Measurements from ENCODE around the gene ERI3.

- TF ChIP-seq POLR2AphosphoS5 (IDR thresholded peaks at IDR 0.05; ENCODE audit: low read length), result no peak
- no peak for TF ChIP-seq SP1 (IDR thresholded peaks at IDR 0.05; ENCODE audit: low read depth, low read length)
- no peak for TF ChIP-seq CEBPZ (IDR thresholded peaks at IDR 0.05; ENCODE audit: low read depth, low read length)
- no peak for TF ChIP-seq CTCF (IDR thresholded peaks at IDR 0.05 in 2 of 3, conservative IDR thresholded peaks at IDR 0.05 in 1 of 3; ENCODE audit: control insufficient read depth in 2 of 3, extremely low read depth in 1 of 3, insufficient read depth in 1 of 3, low read depth in 3 of 3, low read length in 3 of 3)
- TF ChIP-seq SRF (IDR thresholded peaks at IDR 0.05; ENCODE audit: low read depth in 2 of 2, low read length in 2 of 2), result no peak
- TF ChIP-seq POLR2A (IDR thresholded peaks at IDR 0.05; ENCODE audit: low read depth, low read length), result no peak
- TF ChIP-seq NRF1 (conservative IDR thresholded peaks at IDR 0.05; ENCODE audit: low read depth, low read length), result no peak
- no peak for TF ChIP-seq ATF3 (IDR thresholded peaks at IDR 0.05; ENCODE audit: borderline replicate concordance, extremely low read depth, low read depth, low read length)
- TF ChIP-seq HDAC2 (IDR thresholded peaks at IDR 0.05), result no peak
- no peak for TF ChIP-seq JUND (IDR thresholded peaks at IDR 0.05; ENCODE audit: low read depth, low read length)
Observed at GRCh38 chr1:44312399-44313196, 42.5 kb downstream of the ERI3 start.

Data from GM12878 (cell line).